Astrocyte of the spinal cord (primary cell): ENCODE measurements around the gene RAN.

Experiments
- DNase-seq: peaks from one replicate; pipeline ENCODE4 v3.0.0; 2011; ENCODE audit warnings: low read depth, low spot score
- H3K4me3 ChIP-seq: 2 replicates; pipeline ENCODE4 v1.5.1; 2011; ENCODE audit warnings: low read depth, mild to moderate bottlenecking, low read length, moderate library complexity
- CTCF ChIP-seq: IDR thresholded peaks from 2 replicates; pipeline ENCODE4 v1.5.1; 2012; ENCODE audit warnings: low read depth, mild to moderate bottlenecking, low read length, inconsistent platforms
- in situ Hi-C: cut with HindIII; loops from 2 replicates; pipeline ENCODE4 v1.10.0; 2017; ENCODE audit warnings: low sequenced_read_pairs

The RAN gene

DNA sequence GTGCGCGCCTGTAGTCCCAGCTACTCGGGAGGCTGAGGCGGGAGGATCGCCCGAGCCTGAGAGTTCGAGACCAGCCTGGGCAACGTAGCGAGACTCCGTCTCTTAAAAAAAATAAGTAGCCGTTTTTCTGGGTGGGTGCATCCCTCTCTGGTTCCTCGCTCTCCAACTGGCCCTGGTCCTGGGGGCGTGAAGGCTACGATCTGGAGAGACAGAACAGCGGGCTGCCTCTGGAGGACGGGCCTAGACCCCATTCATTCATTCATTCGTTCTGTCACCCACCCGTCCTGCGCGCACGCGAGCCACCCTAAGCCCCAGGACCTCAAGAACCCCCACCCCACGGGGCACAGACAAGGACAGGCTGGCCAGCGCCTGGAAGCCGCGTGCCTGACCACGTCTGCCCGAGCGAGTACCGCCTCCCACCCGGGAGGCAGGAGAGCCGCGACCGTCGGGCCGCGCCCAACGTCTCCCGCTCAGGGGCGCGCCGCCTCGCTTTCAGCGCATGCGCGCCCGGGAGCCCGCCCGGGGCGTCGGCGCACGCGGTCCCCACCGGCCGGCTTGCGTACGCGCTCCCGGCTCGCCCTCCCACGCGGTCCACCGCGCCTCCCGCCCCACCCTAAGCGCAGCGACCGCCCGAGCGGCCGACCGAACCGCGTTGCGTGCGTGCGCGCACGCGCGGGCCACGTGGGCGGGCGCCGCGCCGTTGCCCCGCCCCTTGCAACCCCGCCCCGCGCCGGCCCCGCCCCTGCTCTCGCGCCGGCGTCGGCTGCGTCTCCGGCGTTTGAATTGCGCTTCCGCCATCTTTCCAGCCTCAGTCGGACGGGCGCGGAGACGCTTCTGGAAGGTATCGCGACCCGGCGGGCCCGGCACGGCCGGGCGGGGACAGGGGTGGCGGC, at the start of gene RAN:
Gene RAN, plus strand, starts transcription at position 781 of the 893 bp plus-strand sequence. CDS start 528 bp downstream, outside the sequence.
- peak within 1 kb of the TSS; percentile 79 for H3K4me3 ChIP-seq
- DNase-seq = peak; percentile 93
- TF ChIP-seq CTCF = no peak
- in situ Hi-C loops = no loop called here

GRCh38 chr12:130825771-130826150, 46.1 kb upstream of the RAN start:
- no peak for TF ChIP-seq CTCF
- no peak for DNase-seq
- H3K4me3 ChIP-seq = no peak overlapping the region
- in situ Hi-C loops = no loop called here

GRCh38 chr12:130826151-130826801, 45.6 kb upstream of the RAN start:
- no peak overlapping the region for H3K4me3 ChIP-seq
- peak; percentile 69 for TF ChIP-seq CTCF
- in situ Hi-C loops = no loop called here
- DNase-seq = peak; percentile 39

GRCh38 chr12:130827432-130827831, 44.4 kb upstream of the RAN start:
- TF ChIP-seq CTCF = no peak
- no peak for DNase-seq
- in situ Hi-C loops = no loop called here
- no peak overlapping the region for H3K4me3 ChIP-seq

GRCh38 chr12:130828895-130829294, 43.0 kb upstream of the RAN start:
- in situ Hi-C loops = no loop called here
- no peak overlapping the region for H3K4me3 ChIP-seq
- no peak for DNase-seq
- TF ChIP-seq CTCF = no peak

- in situ Hi-C loops = no loop called here
- H3K4me3 ChIP-seq = no peak overlapping the region
- no peak for DNase-seq
- TF ChIP-seq CTCF = no peak
Measured at GRCh38 chr12:130829391-130830245, 42.2 kb upstream of the RAN start.
